ENCODE data around the gene ESPL1.
"Not testable (repeated sequence)": the region's sequence is repeated elsewhere in the genome, so short reads cannot be mapped to it uniquely, and the experiment has no call there.

The ESPL1 gene

DNA sequence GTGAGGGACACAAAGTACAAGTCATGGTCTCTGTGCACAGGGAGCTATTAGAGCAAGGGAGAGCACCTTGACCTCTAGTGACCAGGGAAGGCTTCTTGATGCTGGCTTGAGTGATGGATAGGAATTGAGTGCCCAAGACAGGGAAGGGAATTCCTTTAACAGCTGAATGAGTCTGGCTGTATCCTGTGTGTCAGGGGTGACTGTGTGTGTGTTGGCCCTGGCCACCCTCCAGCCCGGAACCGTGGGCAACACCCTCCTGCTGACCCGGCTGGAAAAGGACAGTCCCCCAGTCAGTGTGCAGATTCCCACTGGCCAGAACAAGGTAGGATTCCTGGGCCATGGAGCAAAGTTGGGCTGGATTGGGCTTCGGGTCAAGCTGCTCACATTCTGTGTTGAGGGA, 21.8 kb downstream of the ESPL1 start:
- H3K9me3 ChIP-seq (ENCODE audit: insufficient read depth, low read depth, low read length): no peaks in the 10 kb centered on the region
- H3K27me3 ChIP-seq (ENCODE audit: insufficient read depth, low read length): no peaks in the 10 kb centered on the region
- no peak overlapping the region for H3K4me3 ChIP-seq (ENCODE audit: low read length)
- 90% methylated on average over 4 of the region's 4 CpGs for WGBS
- no peak overlapping the region for H3K9ac ChIP-seq (ENCODE audit: low read depth, low read length)
- H3K27ac ChIP-seq (ENCODE audit: low read depth, low read length): no peak overlapping the region
- peaks cover 75% of the 10 kb centered on the region for H3K36me3 ChIP-seq (ENCODE audit: insufficient read depth, low read length)
- no peaks in the 10 kb centered on the region for H3K4me1 ChIP-seq (ENCODE audit: insufficient read depth, low read length)

DNA sequence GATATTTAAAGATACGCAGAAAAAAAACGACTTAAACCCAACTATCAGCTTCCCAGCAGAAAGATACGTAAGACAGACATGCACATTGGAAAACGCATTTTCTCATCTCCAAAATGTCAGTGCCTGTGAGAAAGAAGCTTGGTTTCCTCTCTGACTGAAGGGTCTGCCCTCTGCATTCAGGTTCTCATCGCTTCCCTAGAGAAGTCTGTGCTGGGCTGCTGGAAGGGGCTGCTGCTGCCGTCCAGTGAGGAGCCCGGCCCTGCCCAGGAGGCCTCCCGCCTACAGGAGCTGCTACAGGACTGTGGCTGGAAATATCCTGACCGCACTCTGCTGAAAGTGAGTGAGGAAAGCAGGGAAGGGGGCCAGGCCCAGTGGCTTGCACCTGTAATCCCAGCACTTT, 22.6 kb downstream of the ESPL1 start:
- Histone ChIP-seq H3K27me3 (ENCODE audit: insufficient read depth, low read length) (no peaks in the 10 kb centered on the region), H3K4me1 (ENCODE audit: insufficient read depth, low read length) (no peaks in the 10 kb centered on the region), H3K9me3 (ENCODE audit: insufficient read depth, low read depth, low read length) (no peaks in the 10 kb centered on the region), H3K4me3 (ENCODE audit: low read length) (no peak overlapping the region), H3K9ac (ENCODE audit: low read depth, low read length) (no peak overlapping the region), H3K27ac (ENCODE audit: low read depth, low read length) (no peak overlapping the region), H3K36me3 (ENCODE audit: insufficient read depth, low read length) (peaks cover 70% of the 10 kb centered on the region)
- 95% methylated on average over 7 of the region's 9 CpGs for WGBS

GRCh38 chr12:53292426-53292825, 24.3 kb downstream of the ESPL1 start:
- Histone ChIP-seq H3K27me3 (ENCODE audit: insufficient read depth, low read length) (no peaks in the 10 kb centered on the region), H3K4me3 (ENCODE audit: low read length) (no peak overlapping the region), H3K4me1 (ENCODE audit: insufficient read depth, low read length) (no peaks in the 10 kb centered on the region), H3K36me3 (ENCODE audit: insufficient read depth, low read length) (peaks cover 66% of the 10 kb centered on the region), H3K9me3 (ENCODE audit: insufficient read depth, low read depth, low read length) (no peaks in the 10 kb centered on the region), H3K27ac (ENCODE audit: low read depth, low read length) (no peak overlapping the region), H3K9ac (ENCODE audit: low read depth, low read length) (no peak overlapping the region)

- Histone ChIP-seq H3K9me3 (ENCODE audit: insufficient read depth, low read depth, low read length) (no peaks in the 10 kb centered on the region), H3K9ac (ENCODE audit: low read depth, low read length) (peak within 1 kb of the TSS; percentile 84), H3K4me3 (ENCODE audit: low read length) (peak within 1 kb of the TSS; percentile 96), H3K27ac (ENCODE audit: low read depth, low read length) (peak within 1 kb of the TSS; percentile 59), H3K27me3 (ENCODE audit: insufficient read depth, low read length) (no peaks in the 10 kb centered on the region), H3K36me3 (ENCODE audit: insufficient read depth, low read length) (peaks cover 55% of the 10 kb centered on the region), H3K4me1 (ENCODE audit: insufficient read depth, low read length) (no peaks in the 10 kb centered on the region; the same call in 1 of the 2 replicates)
- 3% methylated on average over 39 of the region's 42 CpGs for WGBS
These were observed 27.2 kb downstream of the ESPL1 start, which contains the start of gene PFDN5 for GRCh38 chr12:53295070-53295890. Gene PFDN5, plus strand, starts transcription at chr12:53295542. Its CDS starts 26 bp downstream, at chr12:53295568.

DNA sequence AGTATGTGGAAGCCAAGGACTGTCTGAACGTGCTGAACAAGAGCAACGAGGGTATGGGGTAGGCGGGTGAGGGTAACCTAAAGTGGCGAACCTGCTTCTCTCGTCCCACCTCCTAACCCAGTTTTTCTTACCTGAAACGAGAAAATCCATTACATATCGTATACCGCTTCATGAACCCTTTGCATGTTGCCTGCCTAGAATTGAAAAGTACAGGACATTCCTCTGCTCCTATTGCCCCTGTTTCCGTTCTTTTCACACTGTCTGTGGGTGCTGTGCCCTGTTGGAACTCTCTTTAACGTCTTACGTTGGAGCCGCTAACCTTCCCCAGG, 27.8 kb downstream of the ESPL1 start:
- WGBS: 5% methylated on average over 12 of the region's 12 CpGs
- Histone ChIP-seq H3K27ac (ENCODE audit: low read depth, low read length) (peak overlapping the region; percentile 59), H3K4me1 (ENCODE audit: insufficient read depth, low read length) (no peaks in the 10 kb centered on the region; the same call in 1 of the 2 replicates), H3K27me3 (ENCODE audit: insufficient read depth, low read length) (no peaks in the 10 kb centered on the region), H3K36me3 (ENCODE audit: insufficient read depth, low read length) (peaks cover 49% of the 10 kb centered on the region), H3K9ac (ENCODE audit: low read depth, low read length) (peak overlapping the region; percentile 84), H3K4me3 (ENCODE audit: low read length) (peak overlapping the region; percentile 96), H3K9me3 (ENCODE audit: insufficient read depth, low read depth, low read length) (no peaks in the 10 kb centered on the region)

- H3K4me1 ChIP-seq (ENCODE audit: insufficient read depth, low read length); H3K4me3 ChIP-seq (ENCODE audit: low read length); H3K9ac ChIP-seq (ENCODE audit: low read depth, low read length); H3K9me3 ChIP-seq (ENCODE audit: insufficient read depth, low read depth, low read length); H3K27ac ChIP-seq (ENCODE audit: low read depth, low read length); H3K27me3 ChIP-seq (ENCODE audit: insufficient read depth, low read length): not testable (repeated sequence)
- H3K36me3 ChIP-seq (ENCODE audit: insufficient read depth, low read length): peaks cover 53% of the 10 kb centered on the region
- WGBS: 95% methylated on average over 10 of the region's 10 CpGs
These were observed 29.0 kb downstream of the ESPL1 start for GRCh38 chr12:53297106-53297505.

DNA sequence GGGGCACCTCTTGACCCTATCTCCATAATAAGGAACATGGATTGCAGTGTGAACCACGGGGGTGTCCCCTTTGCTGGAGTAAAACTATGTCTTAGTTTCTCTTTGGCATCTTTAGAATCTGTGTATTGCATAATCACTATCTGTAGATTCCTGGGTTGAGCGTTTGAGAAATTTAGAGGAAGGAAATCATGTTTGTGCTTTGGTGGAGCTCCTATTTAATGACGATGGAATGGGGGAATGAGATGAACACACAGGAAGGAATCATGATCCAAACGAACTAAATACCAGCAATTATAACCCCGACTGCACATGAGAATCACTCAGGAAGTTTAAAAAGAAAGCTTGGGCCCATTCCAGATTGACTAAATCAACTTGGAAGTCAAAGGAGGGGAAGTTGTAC, 30.1 kb downstream of the ESPL1 start:
- peaks cover 53% of the 10 kb centered on the region for H3K36me3 ChIP-seq (ENCODE audit: insufficient read depth, low read length)
- WGBS: 100% methylated on average over 5 of the region's 5 CpGs
- H3K9me3 ChIP-seq (ENCODE audit: insufficient read depth, low read depth, low read length): no peaks in the 10 kb centered on the region
- no peaks in the 10 kb centered on the region; the same call in 1 of the 2 replicates for H3K4me1 ChIP-seq (ENCODE audit: insufficient read depth, low read length)
- no peak overlapping the region for H3K27ac ChIP-seq (ENCODE audit: low read depth, low read length)
- no peak overlapping the region for H3K9ac ChIP-seq (ENCODE audit: low read depth, low read length)
- no peaks in the 10 kb centered on the region for H3K27me3 ChIP-seq (ENCODE audit: insufficient read depth, low read length)
- H3K4me3 ChIP-seq (ENCODE audit: low read length): no peak overlapping the region

- 88% methylated on average over 5 of the region's 5 CpGs for WGBS
- peaks cover 52% of the 10 kb centered on the region for H3K36me3 ChIP-seq (ENCODE audit: insufficient read depth, low read length)
- H3K4me3 ChIP-seq (ENCODE audit: low read length): peak overlapping the region; percentile 86
- H3K4me1 ChIP-seq (ENCODE audit: insufficient read depth, low read length): no peaks in the 10 kb centered on the region; the same call in 1 of the 2 replicates
- no peaks in the 10 kb centered on the region for H3K27me3 ChIP-seq (ENCODE audit: insufficient read depth, low read length)
- H3K27ac ChIP-seq (ENCODE audit: low read depth, low read length): peak overlapping the region; percentile 75; the same call in 1 of the 2 replicates
- no peak overlapping the region for H3K9ac ChIP-seq (ENCODE audit: low read depth, low read length)
- H3K9me3 ChIP-seq (ENCODE audit: insufficient read depth, low read depth, low read length): no peaks in the 10 kb centered on the region
These were observed 31.0 kb downstream of the ESPL1 start for GRCh38 chr12:53299101-53299453.

DNA sequence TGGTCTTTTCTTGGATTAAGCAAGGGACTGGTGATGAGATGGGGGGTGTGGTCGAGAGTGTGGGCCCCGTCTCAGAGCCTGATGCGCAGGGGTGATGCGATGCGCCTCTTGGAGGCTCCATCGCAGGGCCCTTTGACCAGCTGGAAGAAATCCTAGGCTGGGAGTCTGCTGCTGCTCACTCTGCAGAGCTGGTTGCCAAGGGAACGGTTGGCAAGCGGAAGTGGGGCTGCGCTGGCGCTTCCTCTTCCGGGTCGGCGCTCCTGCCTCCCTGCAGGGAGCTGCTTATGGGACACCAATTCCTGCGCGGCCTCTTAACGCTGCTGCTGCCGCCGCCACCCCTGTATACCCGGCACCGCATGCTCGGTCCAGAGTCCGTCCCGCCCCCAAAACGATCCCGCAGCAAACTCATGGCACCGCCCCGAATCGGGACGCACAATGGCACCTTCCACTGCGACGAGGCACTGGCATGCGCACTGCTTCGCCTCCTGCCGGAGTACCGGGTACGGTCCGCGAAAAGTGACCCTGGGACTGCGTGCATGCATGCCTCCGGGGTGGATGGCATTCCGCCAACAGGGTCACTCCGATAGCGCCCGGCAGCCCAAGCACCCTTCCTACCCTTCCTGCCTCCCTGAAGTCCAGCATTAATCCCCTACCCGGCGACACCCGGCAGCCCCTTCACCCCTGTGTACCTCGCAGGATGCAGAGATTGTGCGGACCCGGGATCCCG, 31.5 kb downstream of the ESPL1 start, which contains the start of gene MYG1:
Gene MYG1, plus strand, starts transcription at position 242 of the 727 bp plus-strand sequence. Its CDS starts 43 bp downstream, at position 285.
- 2% methylated on average over 51 of the region's 51 CpGs for WGBS
- peak within 1 kb of the TSS; percentile 75; the same call in 1 of the 2 replicates for H3K27ac ChIP-seq (ENCODE audit: low read depth, low read length)
- no peaks in the 10 kb centered on the region for H3K9me3 ChIP-seq (ENCODE audit: insufficient read depth, low read depth, low read length)
- H3K9ac ChIP-seq (ENCODE audit: low read depth, low read length): peak within 1 kb of the TSS; percentile 81
- H3K4me1 ChIP-seq (ENCODE audit: insufficient read depth, low read length): no peaks in the 10 kb centered on the region; the same call in 1 of the 2 replicates
- no peaks in the 10 kb centered on the region for H3K27me3 ChIP-seq (ENCODE audit: insufficient read depth, low read length)
- peaks cover 52% of the 10 kb centered on the region for H3K36me3 ChIP-seq (ENCODE audit: insufficient read depth, low read length)
- H3K4me3 ChIP-seq (ENCODE audit: low read length): peak within 1 kb of the TSS; percentile 86

DNA sequence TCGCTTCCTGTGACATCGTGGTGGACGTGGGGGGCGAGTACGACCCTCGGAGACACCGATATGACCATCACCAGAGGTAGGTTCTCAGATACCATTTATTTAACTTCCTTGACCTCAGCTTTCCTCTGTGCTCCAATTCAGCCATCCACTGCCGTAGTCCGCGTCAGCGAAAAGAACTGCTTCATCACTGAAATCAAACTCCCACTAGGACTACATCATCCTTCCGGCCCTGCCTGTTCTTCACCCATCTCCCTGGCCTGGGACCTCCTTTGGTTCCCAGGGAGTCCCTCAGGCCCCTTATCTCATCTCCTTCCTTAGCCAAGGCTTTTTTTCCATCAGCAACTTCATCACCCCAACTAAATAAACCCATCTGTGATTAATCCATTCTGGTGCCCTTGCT, 32.1 kb downstream of the ESPL1 start:
- WGBS: 8% methylated on average over 12 of the region's 12 CpGs

DNA sequence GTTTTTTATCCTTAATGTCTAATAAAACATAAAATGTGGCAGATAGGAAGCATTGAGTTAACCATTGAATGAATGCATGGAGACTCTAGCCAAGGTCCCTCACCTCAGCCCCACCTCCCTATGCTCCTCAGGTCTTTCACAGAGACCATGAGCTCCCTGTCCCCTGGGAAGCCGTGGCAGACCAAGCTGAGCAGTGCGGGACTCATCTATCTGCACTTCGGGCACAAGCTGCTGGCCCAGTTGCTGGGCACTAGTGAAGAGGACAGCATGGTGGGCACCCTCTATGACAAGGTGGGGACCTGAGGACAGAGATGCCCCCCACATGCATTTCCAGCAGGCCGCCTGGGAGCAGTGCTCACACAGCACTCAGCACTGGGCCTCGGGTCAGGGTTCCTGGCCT, 34.8 kb downstream of the ESPL1 start:
- Histone ChIP-seq H3K27ac (ENCODE audit: low read depth, low read length) (no peak overlapping the region), H3K36me3 (ENCODE audit: insufficient read depth, low read length) (peaks cover 68% of the 10 kb centered on the region), H3K4me1 (ENCODE audit: insufficient read depth, low read length) (no peaks in the 10 kb centered on the region; the same call in 1 of the 2 replicates), H3K4me3 (ENCODE audit: low read length) (no peak overlapping the region), H3K27me3 (ENCODE audit: insufficient read depth, low read length) (no peaks in the 10 kb centered on the region), H3K9ac (ENCODE audit: low read depth, low read length) (no peak overlapping the region), H3K9me3 (ENCODE audit: insufficient read depth, low read depth, low read length) (no peaks in the 10 kb centered on the region)
- 94% methylated on average over 5 of the region's 5 CpGs for WGBS

More for the DNA sequence above, 32.1 kb downstream of the ESPL1 start:
- no peaks in the 10 kb centered on the region for H3K9me3 ChIP-seq (ENCODE audit: insufficient read depth, low read depth, low read length)
- peaks cover 54% of the 10 kb centered on the region for H3K36me3 ChIP-seq (ENCODE audit: insufficient read depth, low read length)
- H3K4me1 ChIP-seq (ENCODE audit: insufficient read depth, low read length): no peaks in the 10 kb centered on the region; the same call in 1 of the 2 replicates
- peak overlapping the region; percentile 81 for H3K9ac ChIP-seq (ENCODE audit: low read depth, low read length)
- H3K27me3 ChIP-seq (ENCODE audit: insufficient read depth, low read length): no peaks in the 10 kb centered on the region
- peak overlapping the region; percentile 86 for H3K4me3 ChIP-seq (ENCODE audit: low read length)
- H3K27ac ChIP-seq (ENCODE audit: low read depth, low read length): peak overlapping the region; percentile 75; the same call in 1 of the 2 replicates

All from HUES64 (cell line).